Ovary (tissue), 9 donors: ENCODE results near the gene AEBP2. TPM values are rescaled to one million over a fixed set of nuclear protein-coding genes. Genes with fewer than 3 reads are reported as not detected.

Source experiments
- DNase-seq, 5 donors: peaks; one replicate each; pipeline ENCODE4 v3.0.0-alpha.2; 2019 to 2020
- H3K27ac ChIP-seq, 2 donors: fragments of 200-600 bp; one replicate each; pipeline versions ENCODE4 v1.5.1 to v1.8.0; 2019 to 2022
- H3K27me3 ChIP-seq: fragments of 200-600 bp; one replicate; pipeline ENCODE4 v1.8.0; 2022
- H3K36me3 ChIP-seq: fragments of 200-600 bp; sonication (generic); one replicate; pipeline ENCODE4 v1.5.1; 2019
- H3K4me1 ChIP-seq: one replicate; pipeline ENCODE4 v1.8.1; 2013; ENCODE audit warnings: mild to moderate bottlenecking, moderate library complexity; ENCODE audit not compliant: insufficient read depth
- H3K4me3 ChIP-seq: fragments of 200-600 bp; sonication (generic); one replicate; pipeline ENCODE4 v1.5.1; 2017
- H3K9me3 ChIP-seq, 2 donors: fragments of 200-600 bp in 1 of 2; sonication (generic) in 1 of 2; one replicate each; pipeline versions ENCODE4 v1.5.1 to v1.8.1; 2013 to 2019; ENCODE audit warnings: mild to moderate bottlenecking in 1 of 2, moderate library complexity in 1 of 2
- EP300 ChIP-seq: sonication (generic); formaldehyde crosslinking; IDR thresholded peaks from one replicate; pipeline ENCODE4 v1.6.1; 2017; ENCODE audit warnings: antibody characterized with exemption
- POLR2A ChIP-seq: fragments of 450-650 bp; IDR thresholded peaks from one replicate; pipeline ENCODE4 v1.6.1; 2017; ENCODE audit warnings: antibody characterized with exemption, mild to moderate bottlenecking, moderate library complexity
- WGBS, 3 donors: extraction: QIAGEN DNeasy Blood & Tissue Kit in 1 of 3; methylation state at CpG; one replicate each; pipeline versions ENCODE4 v1.1.5 to v1.1.7; 2013 to 2017; 5-methylcytosine and 5-hydroxymethylcytosine counted together
- intact Hi-C, 4 donors: fragments of 100-400 bp; cut with DNase I; formaldehyde crosslinking; loops; one replicate each; pipeline versions ENCODE4 v1.11.0 to v1.15.1; 2022 to 2023
- polyA plus RNA-seq, 2 donors: library from polyadenylated mRNA; stranded (reverse); fragments of 200-250 nt in 1 of 2; fragments of 350-450 nt in 1 of 2; fragmentation: Illumina TruSeq in 1 of 2; extraction: RNeasy Lipid Tissue Mini Kit (QIAGEN cat#74804) in 1 of 2; gene quantifications; one replicate each; pipeline ENCODE4 v1.2.3, GENCODE V29; 2013 to 2014
- total RNA-seq, 7 donors: library from RNA; depleted of rRNA in 2 of 7; stranded (reverse); fragments of >200 nt in 2 of 7; fragmentation: NEBNext Ultra II Directional in 3 of 7; extraction: Animal tissue kit (Norgen Biotek cat#: 25700) in 3 of 7; gene quantifications; one replicate each; pipeline versions ENCODE4 v1.1.0 to v1.2.4, GENCODE V29; 2016 to 2023
- TF ChIP-seq, protein P1 (sequence below), 3 donors: fragments of 450-650 bp in 2 of 3; fragments of 200-600 bp in 1 of 3; IDR thresholded peaks; one replicate each; pipeline versions ENCODE4 v1.5.1 to v1.8.0; 2016 to 2022; ENCODE audit warnings: antibody characterized with exemption in 3 of 3, mild to moderate bottlenecking in 1 of 3
- donor health status: DM: no; HTN: no; CAD: no; lungs with moderate emphysema.
- donor health status: DM: no; HTN: no; CAD: no.
- donor health status: Bipolar disorder and iron deficiency.
- donor health status: DM: yes; HTN: yes; CAD: no.
- donor health status: DM: no; HTN: no; CAD: no.
- donor health status: DM: yes; HTN: yes; CAD: no.

AEBP2 gene
- total and polyA plus RNA-seq, 9 donors: 22.4 to 62.4 (median 50.3) TPM

DNA sequence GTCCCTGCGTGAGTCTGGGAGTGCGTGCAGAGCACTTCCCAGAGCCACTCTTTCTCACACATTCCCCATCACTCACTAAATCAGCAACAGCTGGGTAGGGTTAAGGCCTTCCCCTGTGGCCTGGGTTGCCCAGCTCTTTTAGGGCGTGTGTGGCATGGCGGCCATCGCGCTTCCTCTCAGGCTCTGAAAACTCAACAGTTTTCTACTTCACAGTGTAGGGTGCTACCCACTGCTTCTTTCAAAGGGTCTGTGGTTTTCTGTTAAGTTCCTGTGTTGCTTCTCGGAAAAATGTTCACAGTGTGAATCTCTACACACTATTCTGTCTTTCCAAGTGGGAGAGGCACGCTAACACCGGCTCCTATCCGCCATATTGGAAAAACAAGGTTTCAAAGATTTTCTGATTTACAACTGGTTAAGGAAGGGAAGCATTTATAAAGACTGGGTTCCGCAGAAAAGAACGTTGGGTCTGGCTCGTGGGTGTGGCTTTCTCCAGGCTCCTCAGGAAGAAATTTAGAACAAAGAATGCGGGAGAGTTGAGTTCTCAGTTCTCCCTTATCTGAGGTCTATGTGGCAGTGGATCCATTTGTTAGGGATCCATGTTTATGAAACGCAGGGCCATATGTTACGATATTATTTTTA is 34.9 kb upstream of the AEBP2 start:
- Histone ChIP-seq H3K27me3 (no peaks in the 10 kb centered on the region), H3K27ac (no peak overlapping the region), H3K4me3 (no peak overlapping the region), H3K36me3 (no peaks in the 10 kb centered on the region), H3K9me3 (no peaks in the 10 kb centered on the region), H3K4me1 (no peaks in the 10 kb centered on the region)
- 92 to 94% (median 93%) methylated on average over 16 of the region's 16 CpGs for WGBS, 3 donors
- intact Hi-C loops: no loop called here
- TF ChIP-seq, protein P1, sequence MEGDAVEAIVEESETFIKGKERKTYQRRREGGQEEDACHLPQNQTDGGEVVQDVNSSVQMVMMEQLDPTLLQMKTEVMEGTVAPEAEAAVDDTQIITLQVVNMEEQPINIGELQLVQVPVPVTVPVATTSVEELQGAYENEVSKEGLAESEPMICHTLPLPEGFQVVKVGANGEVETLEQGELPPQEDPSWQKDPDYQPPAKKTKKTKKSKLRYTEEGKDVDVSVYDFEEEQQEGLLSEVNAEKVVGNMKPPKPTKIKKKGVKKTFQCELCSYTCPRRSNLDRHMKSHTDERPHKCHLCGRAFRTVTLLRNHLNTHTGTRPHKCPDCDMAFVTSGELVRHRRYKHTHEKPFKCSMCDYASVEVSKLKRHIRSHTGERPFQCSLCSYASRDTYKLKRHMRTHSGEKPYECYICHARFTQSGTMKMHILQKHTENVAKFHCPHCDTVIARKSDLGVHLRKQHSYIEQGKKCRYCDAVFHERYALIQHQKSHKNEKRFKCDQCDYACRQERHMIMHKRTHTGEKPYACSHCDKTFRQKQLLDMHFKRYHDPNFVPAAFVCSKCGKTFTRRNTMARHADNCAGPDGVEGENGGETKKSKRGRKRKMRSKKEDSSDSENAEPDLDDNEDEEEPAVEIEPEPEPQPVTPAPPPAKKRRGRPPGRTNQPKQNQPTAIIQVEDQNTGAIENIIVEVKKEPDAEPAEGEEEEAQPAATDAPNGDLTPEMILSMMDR (IDR thresholded peaks at IDR 0.05): no peak
- TF ChIP-seq EP300: no peak
- no peak for TF ChIP-seq POLR2A
- no peak for DNase-seq

DNA sequence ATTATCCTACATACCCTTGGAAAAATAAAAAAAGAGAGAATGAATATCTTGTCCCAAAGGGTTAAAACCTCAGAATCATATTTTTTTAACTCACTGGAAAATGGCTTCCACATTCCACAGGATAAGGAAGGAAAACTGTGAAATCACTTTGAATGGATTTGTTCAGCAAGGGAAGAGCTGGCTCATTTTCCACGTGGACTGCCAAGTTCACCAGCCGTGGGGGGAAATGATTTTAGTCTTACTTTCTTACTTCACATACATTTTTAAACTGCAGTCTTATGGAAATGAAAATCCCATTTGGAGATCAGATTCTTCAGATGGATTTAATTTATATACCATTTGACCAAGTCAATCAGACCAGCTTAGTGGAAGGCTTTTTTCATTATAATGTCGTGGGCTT is 29.9 kb upstream of the AEBP2 start:
- intact Hi-C loops: no loop called here
- Histone ChIP-seq H3K9me3 (no peaks in the 10 kb centered on the region), H3K4me3 (no peak overlapping the region), H3K36me3 (no peaks in the 10 kb centered on the region), H3K27ac (no peak overlapping the region), H3K27me3 (no peaks in the 10 kb centered on the region), H3K4me1 (peaks cover 2% of the 10 kb centered on the region)
- DNase-seq: no peak
- 2% methylated on average over 3 of the region's 3 CpGs for WGBS, 3 donors
- TF ChIP-seq POLR2A (no peak), EP300 (no peak)
- TF ChIP-seq, protein P1 (IDR thresholded peaks at IDR 0.05): no peak

DNA sequence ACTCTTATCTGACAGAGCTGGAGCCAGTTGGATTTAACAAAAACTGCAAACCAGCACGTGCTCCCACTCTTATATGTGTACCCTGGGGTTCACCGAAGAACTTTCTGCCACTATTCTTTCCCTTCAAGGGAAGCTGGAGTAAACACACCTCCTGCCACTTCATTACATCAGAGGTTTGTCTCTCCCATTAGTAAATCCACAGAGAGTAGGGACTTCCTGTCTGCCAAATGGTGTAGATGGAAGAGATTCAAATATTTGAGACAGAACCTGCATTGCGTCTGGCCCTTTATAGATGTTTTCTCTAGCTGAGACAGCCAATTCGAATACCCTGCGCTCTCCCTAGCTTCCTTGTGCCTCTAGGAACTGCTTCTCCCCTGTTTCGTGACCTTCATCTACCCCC is 29.1 kb upstream of the AEBP2 start:
- TF ChIP-seq EP300 (no peak), POLR2A (no peak)
- TF ChIP-seq, protein P1 (IDR thresholded peaks at IDR 0.05): no peak
- no peak overlapping the region for H3K4me3 ChIP-seq
- H3K36me3 ChIP-seq: no peaks in the 10 kb centered on the region
- H3K27ac ChIP-seq: no peak overlapping the region
- WGBS, 3 donors: 45 to 49% (median 45%) methylated on average over 6 of the region's 6 CpGs
- intact Hi-C loops: loop anchor here in 1 of 4 donors (2.0 kb wide), 1 partner anchor 49 kb away; no protein-coding TSS in a partner anchor
- no peak for DNase-seq
- no peaks in the 10 kb centered on the region for H3K27me3 ChIP-seq
- H3K9me3 ChIP-seq: no peaks in the 10 kb centered on the region
- peaks cover 2% of the 10 kb centered on the region for H3K4me1 ChIP-seq

DNA sequence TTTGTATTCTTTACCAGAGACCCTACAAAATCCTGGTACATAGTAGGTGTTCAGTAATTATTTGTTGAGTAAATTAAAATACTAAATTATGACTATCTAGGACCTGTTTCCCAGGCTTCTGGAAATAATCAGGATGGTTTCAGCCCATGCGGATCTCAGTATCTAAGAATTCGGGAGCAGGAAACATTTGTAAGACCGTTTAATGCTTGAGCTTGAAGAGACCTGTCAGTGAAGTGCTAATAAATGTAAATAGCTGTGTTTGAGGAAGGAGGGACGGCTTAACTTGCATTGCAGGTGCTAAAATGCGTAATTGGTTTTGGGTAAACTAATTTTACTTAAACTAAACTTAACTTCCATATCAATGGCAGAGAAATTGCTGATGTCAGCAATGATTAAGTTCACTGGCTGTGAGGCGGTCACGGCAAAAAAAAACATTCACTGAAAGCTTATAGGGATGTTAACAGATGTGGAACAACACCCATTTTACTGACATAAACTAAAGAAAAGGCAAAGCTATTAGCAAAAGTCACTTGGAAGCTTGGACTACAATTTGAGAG is 28.6 kb upstream of the AEBP2 start:
- WGBS, 3 donors: 70 to 74% (median 72%) methylated on average over 7 of the region's 7 CpGs
- H3K27ac ChIP-seq: no peak overlapping the region
- H3K36me3 ChIP-seq: no peaks in the 10 kb centered on the region
- H3K9me3 ChIP-seq: no peaks in the 10 kb centered on the region
- DNase-seq: no peak
- TF ChIP-seq POLR2A (no peak), EP300 (no peak)
- no peaks in the 10 kb centered on the region for H3K27me3 ChIP-seq
- intact Hi-C loops: loop anchor here in 1 of 4 donors (2.0 kb wide), 1 partner anchor 48 kb away; no protein-coding TSS in a partner anchor
- peaks cover 2% of the 10 kb centered on the region for H3K4me1 ChIP-seq
- H3K4me3 ChIP-seq: no peak overlapping the region
